Measurements from ENCODE around the gene TSBP1. TPM values are rescaled to one million over a fixed set of nuclear protein-coding genes. Genes with fewer than 3 reads are reported as not detected.
"Not testable (repeated sequence)": the region's sequence is repeated elsewhere in the genome, so short reads cannot be mapped to it uniquely, and the experiment has no call there.

Gene TSBP1
- total RNA-seq, 1 donor = not detected

DNA sequence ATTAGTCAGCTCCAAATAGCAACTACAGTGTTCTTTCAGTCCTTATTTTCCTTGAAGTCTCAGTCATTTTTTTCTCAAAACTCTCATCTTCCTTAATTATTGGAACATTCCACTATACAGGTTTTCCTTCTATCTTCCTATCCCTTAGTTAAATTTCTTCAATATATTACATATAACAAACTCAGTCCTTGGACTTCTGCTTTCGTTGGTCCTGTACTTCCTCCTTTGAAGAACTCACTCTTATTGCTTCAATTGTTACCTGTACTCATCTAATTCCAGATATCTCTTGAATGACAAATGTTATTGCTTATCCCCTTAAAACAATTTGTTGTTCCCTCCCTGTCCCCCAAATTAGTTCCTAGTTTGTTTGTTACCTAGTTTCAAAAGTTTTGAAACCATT, 80.2 kb downstream of the TSBP1 start:
- DNase-seq (ENCODE audit: low read depth in 2 of 3, low spot score in 2 of 3) = peak in 1 of 3 donors; percentile 19

GRCh38 chr6:32290886-32291450, 80.7 kb downstream of the TSBP1 start:
- DNase-seq (ENCODE audit: low read depth in 2 of 3, low spot score in 2 of 3) = no peak

DNA sequence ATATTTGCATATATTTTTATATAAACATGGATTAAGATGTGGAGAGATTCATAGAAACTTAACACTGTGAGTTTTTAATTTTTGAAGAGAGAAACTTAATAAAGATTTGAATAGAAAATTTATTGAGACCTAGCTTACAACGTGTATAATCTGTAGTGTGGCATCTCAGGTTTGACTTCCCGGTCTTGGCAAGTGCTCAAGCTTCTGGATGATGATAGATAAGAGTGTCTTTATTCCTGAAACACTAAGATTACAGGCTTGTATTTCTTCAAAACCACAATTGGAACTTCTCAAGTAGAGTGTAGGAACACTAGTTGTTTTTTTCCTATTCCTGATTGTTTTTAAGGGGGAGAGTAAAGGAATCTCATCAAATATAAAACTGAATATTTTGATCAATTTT, 83.3 kb downstream of the TSBP1 start:
- DNase-seq (ENCODE audit: low read depth in 2 of 3, low spot score in 2 of 3) = peak in 2 of 3 donors; percentile 37 to 79

DNA sequence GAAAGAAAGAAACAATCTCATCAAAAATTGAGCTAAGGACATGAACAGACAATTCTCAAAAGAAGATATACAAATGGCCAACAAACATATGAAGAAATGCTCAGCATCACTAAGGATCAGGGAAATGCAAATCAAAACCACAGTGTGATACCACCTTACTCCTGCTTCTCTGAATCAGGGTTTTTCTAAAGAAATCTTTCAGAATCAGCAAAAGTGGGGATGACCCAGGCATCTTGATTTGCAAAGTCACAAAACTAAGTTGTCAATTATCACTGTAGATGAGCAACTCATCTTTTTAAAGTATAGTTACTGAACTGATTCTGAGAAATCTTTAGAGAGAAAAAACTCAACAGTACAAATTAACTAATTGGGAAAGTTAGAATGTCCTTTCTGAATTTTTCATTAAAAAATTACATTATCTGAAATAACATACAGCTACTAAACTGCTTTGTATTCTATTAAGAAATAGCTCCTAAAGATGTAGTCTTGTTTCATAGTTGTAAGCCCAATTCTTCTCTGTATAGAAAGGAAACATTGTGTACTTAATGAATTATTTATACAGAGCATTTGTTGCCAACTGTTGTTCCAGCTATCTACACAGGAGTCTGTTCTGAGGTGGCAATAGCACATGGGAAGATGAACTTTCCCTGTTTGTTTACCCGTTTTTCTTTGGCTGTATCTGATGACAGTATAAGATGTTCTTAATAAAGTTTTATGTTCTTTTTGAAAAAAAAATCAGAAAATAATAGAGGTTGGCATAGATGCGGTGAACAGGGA, 97.7 kb downstream of the TSBP1 start:
- DNase-seq (ENCODE audit: low read depth in 2 of 3, low spot score in 2 of 3) = not testable (repeated sequence)

DNA sequence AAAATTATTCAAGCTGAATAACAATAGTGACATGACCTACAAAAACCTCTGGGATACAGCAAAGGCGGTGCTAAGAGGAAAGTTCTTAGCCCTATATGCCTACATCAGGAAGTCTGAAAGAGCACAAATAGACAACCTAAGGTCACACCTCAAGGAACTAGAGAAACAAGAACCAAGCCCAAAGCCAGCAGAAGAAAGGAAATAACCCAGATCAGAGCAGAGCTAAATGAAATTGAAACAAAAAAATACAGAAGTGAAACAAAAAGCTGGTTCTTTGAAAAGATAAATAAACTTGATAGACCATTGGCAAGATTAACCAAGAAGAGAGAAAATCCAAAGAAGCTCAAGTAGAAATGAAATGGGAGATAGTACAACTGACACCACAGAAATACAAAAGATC, 100.3 kb downstream of the TSBP1 start:
- peak in 2 of 3 donors; percentile 5 to 38 for DNase-seq (ENCODE audit: low read depth in 2 of 3, low spot score in 2 of 3)

GRCh38 chr6:32268459-32268858, 103.2 kb downstream of the TSBP1 start:
- not testable (repeated sequence) for DNase-seq (ENCODE audit: low read depth in 2 of 3, low spot score in 2 of 3)

- no peak for DNase-seq (ENCODE audit: low read depth in 2 of 3, low spot score in 2 of 3)
These were observed 104.7 kb downstream of the TSBP1 start for GRCh38 chr6:32267035-32267434.

GRCh38 chr6:32257262-32257661, 114.4 kb downstream of the TSBP1 start:
- DNase-seq (ENCODE audit: low read depth in 2 of 3, low spot score in 2 of 3) = not testable (repeated sequence)

DNA sequence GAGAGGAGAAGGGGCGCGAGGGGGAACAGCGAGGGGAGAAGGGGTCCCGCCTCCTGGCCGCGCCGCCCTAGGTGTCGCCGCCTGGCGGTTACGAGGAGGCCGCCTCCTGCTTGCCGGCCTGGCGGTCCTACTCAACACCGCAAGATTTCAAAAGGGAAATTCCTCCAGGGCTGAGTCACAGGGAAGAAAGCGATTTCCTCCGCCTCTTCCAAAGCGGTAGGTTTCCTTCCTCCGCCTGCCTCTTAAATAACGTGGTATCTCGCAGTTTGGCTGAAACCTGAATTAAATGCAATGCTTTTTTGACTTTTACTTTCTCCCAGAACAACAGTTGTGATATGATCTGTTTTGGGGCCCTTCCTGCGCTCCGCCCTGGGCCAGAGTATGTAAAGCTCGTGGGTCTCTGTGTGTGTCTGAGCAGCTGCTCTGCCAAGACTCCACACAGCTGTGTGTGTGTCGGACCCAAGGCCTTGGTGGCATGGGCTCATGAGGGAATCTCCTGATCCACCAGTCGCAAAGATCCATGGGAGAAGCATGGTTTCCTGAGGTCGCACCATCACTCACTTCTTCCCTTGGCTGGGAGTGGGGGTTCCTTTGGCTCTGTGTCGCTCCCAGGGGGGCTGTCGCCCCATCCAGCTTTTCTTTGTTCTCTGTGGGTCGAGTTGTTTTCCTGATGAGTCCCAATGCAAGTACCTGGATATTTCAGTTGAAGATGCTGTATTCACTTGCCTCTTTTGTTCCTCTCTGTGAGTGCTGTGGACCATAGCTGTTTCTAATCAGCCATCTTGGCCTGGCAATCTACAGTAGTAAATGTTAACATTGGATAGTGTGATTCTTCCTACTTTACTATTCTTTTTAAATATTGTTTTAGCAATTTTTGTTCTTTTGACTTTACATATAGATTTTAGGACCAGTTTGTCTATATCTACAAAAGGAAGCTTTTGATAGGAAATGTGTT, 116.2 kb downstream of the TSBP1 start:
- DNase-seq (ENCODE audit: low read depth in 2 of 3, low spot score in 2 of 3) = peak; percentile 19 to 84 (median 71)

GRCh38 chr6:32254761-32255198, 116.9 kb downstream of the TSBP1 start:
- no peak for DNase-seq (ENCODE audit: low read depth in 2 of 3, low spot score in 2 of 3)

DNA sequence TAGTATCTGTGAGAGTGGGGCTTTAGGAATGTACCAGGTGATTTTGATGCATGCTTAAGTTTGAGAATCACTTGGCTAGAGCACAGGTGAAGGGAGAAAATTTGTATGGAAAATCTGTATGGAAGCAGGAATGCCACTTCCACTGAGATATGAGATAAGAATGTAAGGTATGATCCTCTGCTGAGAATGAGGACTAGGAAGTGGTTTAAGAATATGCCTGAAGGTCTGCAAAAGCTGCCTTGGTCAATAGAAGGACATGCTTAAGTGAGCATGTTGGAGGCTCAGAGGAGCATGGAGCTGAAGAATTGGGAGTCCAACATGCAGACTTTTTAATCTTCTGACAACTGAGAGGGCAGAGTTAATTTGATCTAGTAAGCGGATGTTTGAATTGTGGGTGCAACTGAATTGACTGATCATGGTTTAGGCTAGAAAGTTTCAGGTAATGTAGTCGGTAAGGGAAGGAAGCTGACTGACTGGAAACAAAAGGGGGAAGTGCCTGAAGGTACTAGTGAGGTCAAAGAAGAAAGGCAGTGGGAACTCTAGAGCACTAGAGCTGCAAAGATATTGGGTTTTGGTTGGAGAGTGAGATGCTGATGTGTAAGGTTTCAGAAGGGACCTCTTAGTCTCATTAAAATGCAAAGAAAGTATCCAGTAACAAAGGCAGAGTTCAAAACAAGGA, 119.2 kb downstream of the TSBP1 start:
- no peak for DNase-seq (ENCODE audit: low read depth in 2 of 3, low spot score in 2 of 3)

- no peak for DNase-seq (ENCODE audit: low read depth in 2 of 3, low spot score in 2 of 3)
These were observed 122.4 kb downstream of the TSBP1 start for GRCh38 chr6:32249262-32249661.

GRCh38 chr6:32247401-32247800, 124.3 kb downstream of the TSBP1 start:
- no peak for DNase-seq (ENCODE audit: low read depth in 2 of 3, low spot score in 2 of 3)

- DNase-seq (ENCODE audit: low read depth in 2 of 3, low spot score in 2 of 3) = peak; percentile 47 to 76 (median 76)
These were observed 126.7 kb downstream of the TSBP1 start for GRCh38 chr6:32244946-32245398.

DNA sequence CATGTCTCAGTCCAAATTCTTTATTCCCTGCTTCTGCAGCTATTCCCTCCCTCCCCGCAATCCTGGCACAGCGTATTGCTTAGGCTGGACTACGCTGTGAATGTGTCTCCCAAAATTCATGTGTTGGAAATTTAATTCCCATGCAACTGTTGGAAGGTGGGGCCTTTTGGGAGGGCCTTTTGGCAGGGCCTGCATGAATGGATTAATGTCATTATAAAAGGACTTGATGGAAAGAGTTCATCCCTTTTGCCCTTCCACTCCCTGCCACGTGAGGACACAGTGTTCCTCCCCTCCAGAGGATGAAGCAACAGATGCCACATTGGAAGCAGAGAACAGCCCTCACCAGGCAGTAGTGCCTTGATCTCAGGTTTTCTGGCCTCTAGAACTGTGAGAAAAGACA, 127.4 kb downstream of the TSBP1 start:
- DNase-seq (ENCODE audit: low read depth in 2 of 3, low spot score in 2 of 3) = no peak

Small RNA genes within 50 kb of the gene (small RNA-seq; reads per million reads assigned to genes)
- gene RNU6-603P = not detected

Other genes starting within 250 kb of the TSBP1 start
- 49.8 TPM for gene ATF6B, start 243.7 kb downstream of the TSBP1 start, total RNA-seq
- gene FKBPL, start 241.6 kb downstream of the TSBP1 start, total RNA-seq = 4.0 TPM
- gene PRRT1, start 220.0 kb downstream of the TSBP1 start, total RNA-seq = 0.27 TPM
- 30.2 TPM for gene PPT2, start 217.8 kb downstream of the TSBP1 start, total RNA-seq
- gene EGFL8, start 207.3 kb downstream of the TSBP1 start, total RNA-seq = 5.1 TPM
- gene AGPAT1, start 195.8 kb downstream of the TSBP1 start, total RNA-seq = 41.7 TPM
- gene RNF5, start 193.5 kb downstream of the TSBP1 start, total RNA-seq = 29.1 TPM
- gene AGER, start 187.7 kb downstream of the TSBP1 start, total RNA-seq = 0.81 TPM
- 75.9 TPM for gene PBX2, start 181.7 kb downstream of the TSBP1 start, total RNA-seq
- 58.7 TPM for gene GPSM3, start 179.3 kb downstream of the TSBP1 start, total RNA-seq
- gene NOTCH4, start 147.8 kb downstream of the TSBP1 start, total RNA-seq = 3.5 TPM
- gene BTNL2, start 35.3 kb upstream of the TSBP1 start, total RNA-seq = not detected
- 969 TPM for gene HLA-DRA, start 68.0 kb upstream of the TSBP1 start, total RNA-seq
- gene HLA-DRB5, start 158.4 kb upstream of the TSBP1 start, total RNA-seq = 6.5 TPM
- gene HLA-DRB1, start 217.9 kb upstream of the TSBP1 start, total RNA-seq = 266 TPM

Measured in hematopoietic multipotent progenitor cell (in vitro differentiated cells).